NCI-H1436 (cell line): ENCODE results near the gene ZIC2.
A peak's percentile ranks its signal among the peaks of the same experiment; 100 is the strongest.

Source experiments
- DNase-seq: peaks from one replicate; lab custom pipeline; 2025; lab: John Stamatoyannopoulos, UW

ZIC2 gene

DNA sequence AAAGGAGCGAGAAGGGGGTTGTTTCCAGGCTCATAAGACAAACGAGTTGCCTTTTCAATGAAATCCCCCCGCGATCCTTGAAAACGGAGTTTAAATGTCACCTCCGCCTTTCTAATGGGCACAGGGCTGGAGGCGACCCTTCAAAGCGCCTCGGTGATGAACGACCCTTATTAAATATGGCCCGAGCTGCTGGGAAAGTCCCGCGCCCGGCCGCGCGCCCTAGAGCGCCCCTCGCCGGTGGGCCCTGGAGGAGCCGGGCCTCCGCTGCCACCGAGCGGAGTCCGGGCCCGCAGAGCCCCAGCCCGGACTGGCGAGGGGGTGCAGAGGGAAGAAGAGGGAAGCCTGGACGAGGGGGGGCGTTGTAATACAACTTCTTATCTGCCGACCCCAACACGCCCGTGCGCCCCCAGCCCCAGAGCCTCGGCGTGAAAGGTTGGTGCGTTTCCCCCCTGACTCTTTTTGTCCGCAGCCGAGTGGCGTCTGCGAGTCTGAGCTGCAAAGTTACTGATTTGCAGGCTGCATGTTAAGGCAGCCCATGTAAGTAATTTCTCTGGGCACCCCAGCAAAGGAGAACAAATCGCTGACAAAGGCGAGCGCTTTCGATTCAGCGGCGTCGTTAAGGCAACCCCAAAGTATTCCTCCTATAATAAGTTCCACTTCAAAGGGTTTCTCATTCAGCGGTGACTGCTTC is 21.9 kb upstream of the ZIC2 start:
- DNase-seq, result no peak

GRCh38 chr13:99960663-99961311 is 20.8 kb upstream of the ZIC2 start:
- no peak for DNase-seq

GRCh38 chr13:99961636-99962035 is 19.9 kb upstream of the ZIC2 start:
- no peak for DNase-seq

GRCh38 chr13:99962242-99962641 is 19.3 kb upstream of the ZIC2 start:
- DNase-seq, result no peak

GRCh38 chr13:99963816-99964339 is 17.7 kb upstream of the ZIC2 start:
- DNase-seq, result no peak

GRCh38 chr13:99965329-99966000 is 16.1 kb upstream of the ZIC2 start:
- DNase-seq, result no peak

- no peak for DNase-seq
Observed at GRCh38 chr13:99966064-99966805, 15.3 kb upstream of the ZIC2 start.

DNA sequence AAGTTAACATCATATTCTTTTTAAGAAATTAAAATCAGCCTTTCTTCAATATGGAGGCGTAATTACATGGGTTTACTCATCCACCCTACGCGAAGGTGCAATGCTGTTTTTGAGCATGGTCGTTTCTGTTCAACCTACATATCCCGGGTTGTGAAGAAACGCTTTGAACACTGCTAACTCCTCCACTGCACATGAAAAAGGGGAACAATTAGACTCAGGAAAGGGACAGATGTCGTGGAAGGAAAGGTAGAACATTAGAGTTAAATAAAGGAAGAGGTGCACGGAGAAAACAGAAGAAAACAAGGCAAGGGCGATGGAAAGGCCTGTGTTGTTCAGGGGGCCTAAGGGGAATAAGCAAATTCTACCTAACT is 14.1 kb upstream of the ZIC2 start:
- no peak for DNase-seq

- DNase-seq, result no peak
Observed at GRCh38 chr13:99967869-99968520, 13.6 kb upstream of the ZIC2 start.

DNA sequence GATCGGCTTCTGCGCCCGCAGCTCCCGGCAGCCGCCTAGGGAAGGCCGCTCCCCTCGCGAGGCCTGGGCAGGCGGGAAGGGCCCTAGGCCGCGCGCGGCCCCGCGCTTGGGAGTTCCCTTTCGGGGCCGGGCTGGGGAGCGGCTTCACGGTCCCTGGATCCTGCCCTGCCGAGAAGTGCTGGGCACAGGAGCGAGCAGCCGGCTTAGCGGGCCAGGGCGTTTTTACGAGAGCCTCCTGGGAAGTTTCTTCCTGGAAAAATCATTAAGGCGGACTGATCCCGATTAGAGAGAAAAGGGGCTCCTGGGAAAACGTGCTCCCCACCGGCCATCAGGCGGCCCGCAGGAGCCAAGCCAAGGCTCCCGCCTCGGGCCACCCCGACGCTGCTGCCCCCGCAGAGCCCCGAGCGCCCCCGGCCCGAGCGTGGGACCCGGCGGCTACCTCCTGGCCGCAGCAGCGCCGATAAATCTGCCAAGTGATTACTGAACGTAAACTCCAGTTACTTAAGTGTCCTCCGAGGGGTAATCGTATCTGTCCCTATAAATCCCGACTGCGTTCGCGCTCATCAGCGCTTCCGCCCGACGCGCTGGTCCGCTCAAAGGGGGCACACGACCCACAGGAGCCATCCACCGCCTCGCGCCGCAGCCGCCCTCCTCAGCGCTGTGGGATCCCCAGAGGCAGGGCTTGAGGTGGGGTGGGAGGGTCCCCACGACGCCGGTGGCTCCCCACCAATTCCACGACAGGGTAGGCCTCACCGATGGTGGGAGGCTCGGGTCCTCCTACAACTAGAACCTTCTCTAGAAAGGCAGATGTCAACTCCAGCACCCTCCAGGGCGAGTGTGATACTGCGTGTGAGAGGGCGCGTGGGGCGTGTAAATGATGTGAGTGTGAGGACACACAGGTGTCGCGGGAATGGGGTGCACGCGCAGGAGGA is 12.8 kb upstream of the ZIC2 start:
- DNase-seq, result no peak

DNA sequence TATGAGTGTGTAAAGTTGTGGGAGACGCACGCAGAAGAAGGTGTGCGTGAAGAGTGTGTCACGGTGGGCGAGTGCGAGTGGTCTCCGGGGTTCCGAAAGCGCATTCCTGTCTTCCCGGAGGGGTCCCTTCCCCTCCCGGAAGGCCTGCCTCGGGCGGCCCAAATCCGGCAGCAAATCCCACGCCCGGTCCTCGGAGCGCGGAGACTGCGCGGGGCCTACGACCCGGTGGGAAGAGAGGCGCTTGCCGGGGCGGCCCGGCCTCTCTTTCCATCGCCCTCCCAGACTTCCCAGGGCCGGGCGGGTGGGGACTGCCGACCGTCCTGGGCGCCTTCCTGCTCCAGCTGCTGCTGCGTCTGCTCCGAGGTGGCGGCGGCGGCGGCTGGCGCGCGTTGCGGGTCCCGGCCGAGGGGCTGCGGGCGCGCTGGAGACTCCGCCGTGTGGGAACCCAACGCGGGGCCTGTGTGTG is 12.1 kb upstream of the ZIC2 start:
- DNase-seq, result no peak

DNA sequence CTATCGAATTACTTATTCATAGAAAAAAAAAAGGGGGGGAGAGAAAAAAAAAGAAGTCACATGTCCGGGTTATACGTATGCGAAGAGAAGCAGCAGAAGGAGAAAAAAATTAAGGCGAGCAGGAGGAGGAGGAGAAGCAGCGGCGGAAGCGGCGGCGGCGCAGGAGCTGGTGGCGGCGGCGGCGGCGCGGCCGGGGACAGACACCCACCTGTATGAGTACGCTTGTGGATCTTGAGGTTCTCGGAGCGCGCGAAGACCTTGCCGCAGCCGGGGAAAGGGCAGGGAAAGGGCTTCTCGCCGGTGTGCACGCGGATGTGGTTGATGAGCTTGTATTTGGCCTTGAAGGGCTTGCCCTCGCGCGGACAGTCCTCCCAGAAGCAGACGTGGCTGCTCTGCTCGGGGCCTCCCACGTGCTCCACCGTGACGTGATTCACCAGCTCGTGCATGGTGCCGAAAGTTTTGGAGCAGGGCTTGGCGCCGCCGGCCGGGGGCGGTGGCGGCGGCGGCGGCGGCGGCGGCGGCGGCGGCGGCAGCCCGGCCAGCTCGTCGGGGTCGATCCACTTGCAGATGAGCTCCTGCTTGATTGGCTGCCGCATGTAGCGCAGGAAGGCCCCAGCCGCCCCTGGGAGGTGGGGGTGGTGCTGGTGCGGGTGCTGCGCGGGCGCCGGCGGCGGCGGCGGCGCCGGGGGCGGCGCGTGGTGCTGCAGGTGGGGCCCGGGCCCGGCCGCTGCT is 11.5 kb upstream of the ZIC2 start:
- DNase-seq, result peak; percentile 32

DNA sequence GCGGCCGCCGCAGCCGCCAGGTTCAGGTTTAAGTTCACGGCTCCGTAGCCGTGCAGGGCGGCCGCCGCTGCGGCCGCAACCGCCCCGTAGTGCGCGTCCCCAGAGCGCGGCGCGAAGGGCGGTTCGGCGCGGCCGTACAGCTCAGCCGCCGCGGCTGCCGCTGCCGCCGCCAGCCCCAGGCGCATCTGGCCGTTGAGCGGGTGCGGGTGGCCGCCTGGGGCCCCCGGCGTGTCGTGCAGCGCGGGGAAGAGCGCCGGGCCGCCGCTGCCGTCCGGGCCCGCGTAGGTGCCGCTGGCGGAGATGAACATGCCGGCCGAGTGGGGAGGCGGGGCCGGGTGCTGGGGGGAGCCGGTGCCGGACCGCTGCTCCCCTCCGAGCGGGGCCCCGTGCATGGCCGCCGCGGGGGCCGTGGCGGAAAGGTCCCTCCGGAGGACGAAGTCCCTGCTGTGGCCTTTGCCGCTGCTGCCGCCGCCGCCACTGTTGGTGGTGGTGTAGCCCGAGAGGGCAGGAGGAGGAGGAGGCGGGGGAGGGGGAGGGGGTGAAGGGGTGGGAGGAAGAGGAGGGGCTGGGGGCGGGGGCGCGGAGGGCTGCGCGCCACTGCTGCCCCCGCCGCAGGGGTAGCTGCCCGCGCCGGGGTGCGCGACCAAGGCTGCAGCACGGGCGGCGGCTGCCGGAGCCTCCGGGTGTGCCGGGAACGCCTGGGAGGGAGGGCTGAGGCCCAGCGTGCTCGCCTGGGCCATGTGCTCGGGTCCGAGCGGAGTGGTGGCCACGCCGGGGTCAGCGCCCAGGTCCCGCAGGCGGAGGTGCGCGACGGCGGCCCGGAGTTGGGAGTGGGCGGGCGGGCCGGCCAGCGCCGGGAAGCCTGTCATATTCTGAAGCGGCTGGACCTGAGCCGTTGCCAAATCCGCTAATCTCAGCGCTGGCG is 10.7 kb upstream of the ZIC2 start:
- DNase-seq, result no peak

DNA sequence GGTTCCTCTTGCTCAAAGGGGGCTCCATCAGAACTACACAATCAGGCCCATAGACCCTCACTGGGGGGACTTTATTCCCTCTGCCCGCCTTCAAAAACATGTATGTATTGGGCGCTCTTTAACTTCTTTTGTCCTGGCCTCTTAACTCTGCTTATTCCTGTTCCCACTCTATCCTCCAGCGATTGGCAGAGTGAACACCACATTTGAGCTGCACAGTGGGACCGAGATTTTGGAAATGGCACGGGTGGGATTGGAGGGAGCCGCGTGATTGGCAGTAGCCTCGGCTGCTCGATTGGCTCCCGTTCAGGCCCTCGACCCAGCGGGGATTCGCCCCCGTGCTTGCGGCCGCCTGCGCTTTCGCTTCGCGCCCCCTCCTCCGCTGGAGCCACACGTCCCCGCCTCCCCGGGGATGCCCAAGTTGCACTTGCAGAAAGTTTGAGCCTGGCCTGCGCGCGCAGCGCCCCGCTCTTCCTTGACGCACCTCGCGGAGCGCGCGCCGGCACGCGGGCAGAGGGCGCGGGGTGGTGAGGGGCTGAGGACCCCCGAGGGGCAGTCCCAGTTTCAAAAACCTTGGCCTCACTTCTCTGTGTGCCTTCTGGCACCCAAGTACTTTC is 9.9 kb upstream of the ZIC2 start, which contains the start of gene ZIC5:
Gene ZIC5, minus strand, starts transcription at position 192 of the 614 bp plus-strand sequence. Its CDS starts 164 bp downstream, at position 28.
- DNase-seq, result no peak

GRCh38 chr13:99972190-99972731 is 9.3 kb upstream of the ZIC2 start:
- DNase-seq, result no peak

GRCh38 chr13:99973163-99973807 is 8.3 kb upstream of the ZIC2 start:
- DNase-seq, result no peak

GRCh38 chr13:99973808-99974185 is 7.8 kb upstream of the ZIC2 start:
- DNase-seq, result no peak
